K562 (cell line): ENCODE measurements around the gene ZNF776. TPM values are rescaled to one million over a fixed set of nuclear protein-coding genes. Genes with fewer than 3 reads are reported as not detected.

ENCODE experiments used
- ZBTB40 ChIP-seq, 2 experiments: fragments of 450-650 bp in 1 of 2; sonication (generic) in 1 of 2; formaldehyde crosslinking in 1 of 2; IDR thresholded peaks; 2 replicates each; pipeline versions ENCODE4 v1.7.1 to v1.9.0; 2016 to 2022; ENCODE audit warnings: inconsistent platforms in 1 of 2, mild to moderate bottlenecking in 1 of 2, missing genetic modification reagents in 1 of 2
- polyA plus RNA-seq, 8 experiments: library from polyadenylated mRNA; depleted of rRNA in 4 of 8; stranded (reverse) in 5 of 8; unstranded in 3 of 8; fragments of >200 nt; fragmentation: Nextera tagmentation in 2 of 8; fragmentation: Illumina TruSeq in 1 of 8; extraction: Ambion mirVana in 2 of 8; extraction: Trizol in 1 of 8; gene quantifications; 2 replicates each; pipeline versions ENCODE4 v1.2.1 to v1.2.3, GENCODE V29; 2011 to 2014; ENCODE audit warnings: inconsistent platforms in 1 of 8, missing spikeins in 1 of 8
- total RNA-seq, 7 experiments: library from RNA; depleted of rRNA in 6 of 7; stranded (reverse); fragments of >200 nt in 6 of 7; fragmentation: Illumina TruSeq in 2 of 7; extraction: Trizol in 2 of 7; gene quantifications; 2 replicates each; pipeline versions ENCODE4 v1.2.1 to v1.2.3, GENCODE V29; 2011 to 2021; ENCODE audit warnings: low replicate concordance in 1 of 7
- TF ChIP-seq, protein P1 (sequence below): fragments of 200-800 bp; sonication (Bioruptor generic); IDR thresholded peaks from 2 replicates; pipeline ENCODE4 v1.6.1; 2017; ENCODE audit warnings: missing genetic modification characterization, missing compliant biosample characterization

ZNF776 gene
- total and polyA plus RNA-seq, 9 of the 15 experiments (the other 6 are each of a cell fraction or from before 2014, with no cell fraction given), result 2.2 to 16.9 (median 8.2) TPM

GRCh38 chr19:57769345-57770131, 22.9 kb downstream of the ZNF776 start, which contains the start of gene ZNF586 (continued):
- TF ChIP-seq ZBTB40 (IDR thresholded peaks at IDR 0.05), result peak; percentile 93
- TF ChIP-seq ZBTB40 (CRISPR knock-in tag; IDR thresholded peaks at IDR 0.05), result no peak
- TF ChIP-seq, protein P1, sequence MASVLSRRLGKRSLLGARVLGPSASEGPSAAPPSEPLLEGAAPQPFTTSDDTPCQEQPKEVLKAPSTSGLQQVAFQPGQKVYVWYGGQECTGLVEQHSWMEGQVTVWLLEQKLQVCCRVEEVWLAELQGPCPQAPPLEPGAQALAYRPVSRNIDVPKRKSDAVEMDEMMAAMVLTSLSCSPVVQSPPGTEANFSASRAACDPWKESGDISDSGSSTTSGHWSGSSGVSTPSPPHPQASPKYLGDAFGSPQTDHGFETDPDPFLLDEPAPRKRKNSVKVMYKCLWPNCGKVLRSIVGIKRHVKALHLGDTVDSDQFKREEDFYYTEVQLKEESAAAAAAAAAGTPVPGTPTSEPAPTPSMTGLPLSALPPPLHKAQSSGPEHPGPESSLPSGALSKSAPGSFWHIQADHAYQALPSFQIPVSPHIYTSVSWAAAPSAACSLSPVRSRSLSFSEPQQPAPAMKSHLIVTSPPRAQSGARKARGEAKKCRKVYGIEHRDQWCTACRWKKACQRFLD, result peak; percentile 53; the same call in 1 of the 2 replicates
